ENCODE results near the gene RCN1. TPM values are rescaled to one million over a fixed set of nuclear protein-coding genes. Genes with fewer than 3 reads are reported as not detected.

Gene RCN1
- total and polyA plus RNA-seq, 9 of the 15 experiments (the other 6 are each of a cell fraction or from before 2014, with no cell fraction given) = 2.1 to 8.7 (median 7.2) TPM

DNA sequence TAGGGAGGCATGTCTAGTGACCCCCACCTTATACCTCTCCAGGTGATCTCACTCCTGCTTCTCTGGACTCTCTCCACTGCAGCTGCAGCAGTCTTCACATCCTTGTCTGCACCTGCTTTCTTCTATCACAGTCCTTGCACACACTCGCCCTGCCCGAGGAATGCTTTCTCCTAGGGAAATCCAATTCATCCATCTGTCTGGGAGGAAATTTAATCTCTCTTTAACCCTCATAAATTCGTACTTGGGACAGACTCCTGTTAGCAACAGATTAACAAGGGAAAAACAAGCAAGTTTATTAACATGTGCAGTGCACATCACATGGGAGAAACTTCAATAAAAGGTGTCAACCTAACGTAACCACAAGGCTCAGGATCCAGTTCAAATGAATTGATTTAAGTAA is 11.3 kb upstream of the RCN1 start (continued):
- TF ChIP-seq, protein P1, sequence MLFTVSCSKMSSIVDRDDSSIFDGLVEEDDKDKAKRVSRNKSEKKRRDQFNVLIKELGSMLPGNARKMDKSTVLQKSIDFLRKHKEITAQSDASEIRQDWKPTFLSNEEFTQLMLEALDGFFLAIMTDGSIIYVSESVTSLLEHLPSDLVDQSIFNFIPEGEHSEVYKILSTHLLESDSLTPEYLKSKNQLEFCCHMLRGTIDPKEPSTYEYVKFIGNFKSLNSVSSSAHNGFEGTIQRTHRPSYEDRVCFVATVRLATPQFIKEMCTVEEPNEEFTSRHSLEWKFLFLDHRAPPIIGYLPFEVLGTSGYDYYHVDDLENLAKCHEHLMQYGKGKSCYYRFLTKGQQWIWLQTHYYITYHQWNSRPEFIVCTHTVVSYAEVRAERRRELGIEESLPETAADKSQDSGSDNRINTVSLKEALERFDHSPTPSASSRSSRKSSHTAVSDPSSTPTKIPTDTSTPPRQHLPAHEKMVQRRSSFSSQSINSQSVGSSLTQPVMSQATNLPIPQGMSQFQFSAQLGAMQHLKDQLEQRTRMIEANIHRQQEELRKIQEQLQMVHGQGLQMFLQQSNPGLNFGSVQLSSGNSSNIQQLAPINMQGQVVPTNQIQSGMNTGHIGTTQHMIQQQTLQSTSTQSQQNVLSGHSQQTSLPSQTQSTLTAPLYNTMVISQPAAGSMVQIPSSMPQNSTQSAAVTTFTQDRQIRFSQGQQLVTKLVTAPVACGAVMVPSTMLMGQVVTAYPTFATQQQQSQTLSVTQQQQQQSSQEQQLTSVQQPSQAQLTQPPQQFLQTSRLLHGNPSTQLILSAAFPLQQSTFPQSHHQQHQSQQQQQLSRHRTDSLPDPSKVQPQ (CRISPR knock-in tag; IDR thresholded peaks at IDR 0.05; ENCODE audit: borderline replicate concordance) = no peak
- no peak for TF ChIP-seq KLF6 (CRISPR knock-in tag; IDR thresholded peaks at IDR 0.05; ENCODE audit: borderline replicate concordance)
- no peak for TF ChIP-seq PML (IDR thresholded peaks at IDR 0.05; ENCODE audit: low read length)
- TF ChIP-seq KHSRP (IDR thresholded peaks at IDR 0.05) = no peak
- no peak for TF ChIP-seq PCBP1 (IDR thresholded peaks at IDR 0.05; ENCODE audit: low read depth, low read length, poor library complexity, severe bottlenecking)
- no peak for TF ChIP-seq ZNF324 (CRISPR knock-in tag; IDR thresholded peaks at IDR 0.05)
- TF ChIP-seq ZFPM2 (CRISPR knock-in tag; IDR thresholded peaks at IDR 0.05) = no peak
- no peak for TF ChIP-seq ZNF57 (CRISPR knock-in tag; IDR thresholded peaks at IDR 0.05)
- TF ChIP-seq SAFB2 (IDR thresholded peaks at IDR 0.05; ENCODE audit: borderline replicate concordance, low read depth, low read length, severe bottlenecking) = no peak
